ENCODE measurements around the gene OSBP2.

- TF ChIP-seq POLR2A (IDR thresholded peaks at IDR 0.05): no peak
- TF ChIP-seq CTCF (IDR thresholded peaks at IDR 0.05): peak in 1 of 6 experiments; percentile 6
Measured at GRCh38 chr22:30649430-30650007, 45.2 kb upstream of the OSBP2 start.
